ENCODE results near the gene SLC24A5.

The SLC24A5 gene

GRCh38 chr15:48149858-48150257 lies 29.1 kb downstream of the SLC24A5 start:
- Histone ChIP-seq H3K4me1 (ENCODE audit: control insufficient read depth, insufficient read depth, low read length, poor library complexity, severe bottlenecking) (no peaks in the 10 kb centered on the region), H3K27ac (ENCODE audit: low read depth, low read length, severe bottlenecking) (no peak overlapping the region), H3K4me3 (ENCODE audit: extremely low read depth, insufficient read depth, low read length, poor library complexity, severe bottlenecking) (no peak overlapping the region), H3K36me3 (ENCODE audit: control insufficient read depth, insufficient read depth, low read length) (peaks cover 13% of the 10 kb centered on the region), H3K9me3 (ENCODE audit: control insufficient read depth, low read length) (no peaks in the 10 kb centered on the region)
- WGBS, 2 experiments (ENCODE audit: insufficient coverage in 2 of 2), result 59 to 75% methylated on average over 3 of the region's 4 CpGs

DNA sequence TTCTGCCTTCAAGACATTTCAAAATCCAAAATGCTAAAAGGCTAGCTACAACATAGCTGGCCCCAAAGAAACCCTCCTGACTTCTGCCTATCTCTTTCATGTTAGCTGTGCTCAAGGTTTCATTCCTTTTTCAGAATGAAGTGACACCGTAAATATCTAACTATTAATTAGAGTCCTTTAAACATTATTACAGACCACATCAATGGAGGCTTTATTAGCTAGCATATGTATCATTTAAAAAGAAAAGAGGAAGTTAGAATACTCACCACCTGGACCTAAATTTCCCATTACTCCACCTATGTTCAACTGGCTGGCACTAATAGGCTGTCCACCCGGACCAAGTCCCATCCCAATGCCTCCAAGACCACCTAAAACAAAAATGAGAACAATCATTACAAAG lies 32.7 kb downstream of the SLC24A5 start:
- Histone ChIP-seq H3K36me3 (ENCODE audit: control insufficient read depth, insufficient read depth, low read length) (peaks cover 9% of the 10 kb centered on the region), H3K9me3 (ENCODE audit: control insufficient read depth, low read length) (no peaks in the 10 kb centered on the region), H3K4me1 (ENCODE audit: control insufficient read depth, insufficient read depth, low read length, poor library complexity, severe bottlenecking) (no peaks in the 10 kb centered on the region), H3K27ac (ENCODE audit: low read depth, low read length, severe bottlenecking) (no peak overlapping the region), H3K4me3 (ENCODE audit: extremely low read depth, insufficient read depth, low read length, poor library complexity, severe bottlenecking) (no peak overlapping the region)
- WGBS, 2 experiments (ENCODE audit: insufficient coverage in 2 of 2), result no CpG with 5 or more reads among the region's 2 CpGs

- H3K27ac ChIP-seq (ENCODE audit: low read depth, low read length, severe bottlenecking), result no peak overlapping the region
- peaks cover 6% of the 10 kb centered on the region for H3K36me3 ChIP-seq (ENCODE audit: control insufficient read depth, insufficient read depth, low read length)
- H3K4me3 ChIP-seq (ENCODE audit: extremely low read depth, insufficient read depth, low read length, poor library complexity, severe bottlenecking), result no peak overlapping the region
- H3K9me3 ChIP-seq (ENCODE audit: control insufficient read depth, low read length), result no peaks in the 10 kb centered on the region
- WGBS, 2 experiments (ENCODE audit: insufficient coverage in 2 of 2), result 60% methylated on average over 1 of the region's 3 CpGs; no CpG with 5 or more reads in 1 of the 2 experiments
- no peaks in the 10 kb centered on the region for H3K4me1 ChIP-seq (ENCODE audit: control insufficient read depth, insufficient read depth, low read length, poor library complexity, severe bottlenecking)
Observed at GRCh38 chr15:48168616-48169015, 47.8 kb downstream of the SLC24A5 start.

- Histone ChIP-seq H3K4me3 (ENCODE audit: extremely low read depth, insufficient read depth, low read length, poor library complexity, severe bottlenecking) (no peak overlapping the region), H3K4me1 (ENCODE audit: control insufficient read depth, insufficient read depth, low read length, poor library complexity, severe bottlenecking) (no peaks in the 10 kb centered on the region), H3K27ac (ENCODE audit: low read depth, low read length, severe bottlenecking) (no peak overlapping the region), H3K36me3 (ENCODE audit: control insufficient read depth, insufficient read depth, low read length) (peaks cover 5% of the 10 kb centered on the region), H3K9me3 (ENCODE audit: control insufficient read depth, low read length) (peaks cover 8% of the 10 kb centered on the region)
- no CpG with 5 or more reads among the region's 1 CpG for WGBS, 2 experiments (ENCODE audit: insufficient coverage in 2 of 2)
Observed at GRCh38 chr15:48170981-48171380, 50.2 kb downstream of the SLC24A5 start.

DNA sequence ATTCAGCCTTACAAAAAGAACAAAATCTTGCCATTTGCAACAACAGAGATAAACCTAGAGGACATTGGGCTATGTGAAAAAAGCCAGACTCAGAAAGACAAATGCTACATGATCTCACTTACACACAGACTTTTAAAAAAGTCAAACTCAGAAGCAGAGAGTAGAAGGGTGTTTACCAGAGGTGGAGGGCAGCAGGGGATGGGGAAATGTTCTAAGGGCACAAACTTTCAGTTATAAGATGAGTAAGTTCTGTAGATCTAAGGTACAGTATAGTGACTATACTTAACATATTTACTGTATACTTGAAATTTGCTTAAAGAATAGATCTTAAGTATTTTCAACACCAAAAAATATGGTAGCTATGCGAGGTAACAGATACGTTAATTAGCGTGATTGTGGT lies 54.3 kb downstream of the SLC24A5 start:
- Histone ChIP-seq H3K4me1 (ENCODE audit: control insufficient read depth, insufficient read depth, low read length, poor library complexity, severe bottlenecking) (no peaks in the 10 kb centered on the region), H3K36me3 (ENCODE audit: control insufficient read depth, insufficient read depth, low read length) (no peaks in the 10 kb centered on the region), H3K4me3 (ENCODE audit: extremely low read depth, insufficient read depth, low read length, poor library complexity, severe bottlenecking) (no peak overlapping the region), H3K27ac (ENCODE audit: low read depth, low read length, severe bottlenecking) (no peak overlapping the region), H3K9me3 (ENCODE audit: control insufficient read depth, low read length) (peaks cover 8% of the 10 kb centered on the region)
- WGBS, 2 experiments (ENCODE audit: insufficient coverage in 2 of 2), result 96% methylated on average over 3 of the region's 3 CpGs; no CpG with 5 or more reads in 1 of the 2 experiments

- WGBS, 2 experiments (ENCODE audit: insufficient coverage in 2 of 2), result no CpG with 5 or more reads among the region's 4 CpGs
- Histone ChIP-seq H3K36me3 (ENCODE audit: control insufficient read depth, insufficient read depth, low read length) (no peaks in the 10 kb centered on the region), H3K4me1 (ENCODE audit: control insufficient read depth, insufficient read depth, low read length, poor library complexity, severe bottlenecking) (no peaks in the 10 kb centered on the region), H3K9me3 (ENCODE audit: control insufficient read depth, low read length) (peaks cover 8% of the 10 kb centered on the region), H3K4me3 (ENCODE audit: extremely low read depth, insufficient read depth, low read length, poor library complexity, severe bottlenecking) (no peak overlapping the region), H3K27ac (ENCODE audit: low read depth, low read length, severe bottlenecking) (no peak overlapping the region)
Observed at GRCh38 chr15:48176112-48176511, 55.3 kb downstream of the SLC24A5 start.

GRCh38 chr15:48176957-48177356 lies 56.2 kb downstream of the SLC24A5 start:
- Histone ChIP-seq H3K4me1 (ENCODE audit: control insufficient read depth, insufficient read depth, low read length, poor library complexity, severe bottlenecking) (no peaks in the 10 kb centered on the region), H3K36me3 (ENCODE audit: control insufficient read depth, insufficient read depth, low read length) (no peaks in the 10 kb centered on the region), H3K27ac (ENCODE audit: low read depth, low read length, severe bottlenecking) (no peak overlapping the region), H3K4me3 (ENCODE audit: extremely low read depth, insufficient read depth, low read length, poor library complexity, severe bottlenecking) (peak overlapping the region; percentile 80), H3K9me3 (ENCODE audit: control insufficient read depth, low read length) (peaks cover 8% of the 10 kb centered on the region)
- WGBS, 2 experiments (ENCODE audit: insufficient coverage in 2 of 2), result no CpG with 5 or more reads among the region's 2 CpGs

DNA sequence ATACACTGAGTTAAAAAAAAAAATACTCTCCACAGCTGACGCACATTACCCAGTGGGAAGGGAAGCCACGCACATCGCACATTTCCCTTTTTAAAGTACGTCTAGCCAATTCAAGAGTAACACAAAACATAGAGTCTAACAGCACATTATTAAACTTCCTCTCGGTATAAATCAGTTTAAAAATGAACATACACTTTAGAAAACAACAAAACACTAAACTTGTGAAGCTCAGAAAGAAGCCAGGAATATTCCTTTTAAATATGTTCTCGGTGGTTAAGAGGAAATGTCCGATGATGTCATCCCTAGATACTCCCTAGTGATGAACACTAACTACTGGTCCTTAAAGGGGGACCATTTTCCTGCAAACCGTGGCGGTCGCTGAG lies 56.6 kb downstream of the SLC24A5 start:
- H3K4me1 ChIP-seq (ENCODE audit: control insufficient read depth, insufficient read depth, low read length, poor library complexity, severe bottlenecking), result no peaks in the 10 kb centered on the region
- peak overlapping the region; percentile 79 for H3K27ac ChIP-seq (ENCODE audit: low read depth, low read length, severe bottlenecking)
- H3K36me3 ChIP-seq (ENCODE audit: control insufficient read depth, insufficient read depth, low read length), result no peaks in the 10 kb centered on the region
- peaks cover 8% of the 10 kb centered on the region for H3K9me3 ChIP-seq (ENCODE audit: control insufficient read depth, low read length)
- peak overlapping the region; percentile 80 for H3K4me3 ChIP-seq (ENCODE audit: extremely low read depth, insufficient read depth, low read length, poor library complexity, severe bottlenecking)
- WGBS, 2 experiments (ENCODE audit: insufficient coverage in 2 of 2), result 2 to 13% methylated on average over 7 to 8 of the region's 10 CpGs

DNA sequence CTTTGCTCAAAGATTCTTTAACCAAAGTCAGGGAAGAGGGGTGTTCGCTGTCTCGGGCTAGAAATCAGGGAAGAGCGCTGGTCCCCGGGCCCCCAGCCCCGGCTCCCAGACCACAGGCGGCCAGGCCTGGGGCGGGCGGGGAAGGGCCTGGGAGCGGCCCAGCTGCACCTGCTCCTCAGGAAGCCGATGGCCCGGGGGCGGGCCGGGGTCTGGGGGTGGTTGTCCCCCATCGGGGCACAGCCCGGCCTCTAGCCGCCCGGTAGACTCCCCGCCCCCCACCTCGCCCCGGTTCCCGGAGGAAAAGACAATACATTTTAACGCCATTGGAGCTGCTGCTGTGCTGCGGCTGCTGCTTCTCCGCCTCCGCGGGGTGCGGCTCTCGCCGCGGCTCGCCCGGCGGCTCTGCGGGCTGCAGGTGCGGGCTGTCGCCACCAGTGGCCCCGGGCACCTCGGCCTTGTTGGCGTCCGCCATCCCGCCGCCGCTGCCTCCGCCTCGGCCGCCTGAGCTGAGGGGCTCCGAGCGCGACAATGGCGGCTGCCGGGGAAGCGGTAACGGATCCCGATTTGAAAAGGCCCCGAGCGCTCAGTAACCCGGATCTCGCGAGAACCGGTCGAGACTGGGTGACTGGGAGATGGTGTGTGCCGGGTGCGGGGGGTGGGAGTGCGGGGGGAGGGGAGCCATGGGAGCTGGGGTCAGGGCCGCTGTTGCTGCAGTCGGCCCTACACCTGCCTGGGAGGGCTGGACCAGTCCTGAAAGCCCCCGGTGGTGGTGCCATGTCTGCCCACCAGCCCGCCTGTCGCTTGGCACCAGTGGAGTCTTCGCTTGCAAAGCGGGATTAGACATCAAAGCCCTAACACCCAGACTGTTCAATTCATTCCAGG lies 57.2 kb downstream of the SLC24A5 start, which contains the start of gene MYEF2:
Gene MYEF2, minus strand, starts transcription at position 530 of the 882 bp plus-strand sequence. Its CDS starts 58 bp downstream, at position 472.
- Histone ChIP-seq H3K9me3 (ENCODE audit: control insufficient read depth, low read length) (peaks cover 8% of the 10 kb centered on the region), H3K27ac (ENCODE audit: low read depth, low read length, severe bottlenecking) (peak within 1 kb of the TSS; percentile 79), H3K36me3 (ENCODE audit: control insufficient read depth, insufficient read depth, low read length) (no peaks in the 10 kb centered on the region), H3K4me1 (ENCODE audit: control insufficient read depth, insufficient read depth, low read length, poor library complexity, severe bottlenecking) (no peaks in the 10 kb centered on the region), H3K4me3 (ENCODE audit: extremely low read depth, insufficient read depth, low read length, poor library complexity, severe bottlenecking) (peak within 1 kb of the TSS; percentile 80)
- 1% methylated on average over 54 to 65 of the region's 71 CpGs for WGBS, 2 experiments (ENCODE audit: insufficient coverage in 2 of 2)

DNA sequence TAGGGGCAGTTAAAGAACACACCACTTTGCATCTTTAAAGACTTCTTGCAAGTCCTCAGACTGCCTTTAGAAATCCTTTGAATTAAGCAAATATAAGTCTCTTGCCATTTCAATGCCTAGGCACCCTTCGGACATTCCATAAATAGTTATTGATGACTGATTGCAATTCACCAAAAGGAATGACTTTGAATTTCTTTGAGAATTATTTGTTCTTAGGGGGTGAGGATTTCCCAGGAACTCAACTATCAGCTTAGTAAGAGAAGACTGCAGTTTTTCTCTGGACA lies 57.8 kb downstream of the SLC24A5 start:
- peak overlapping the region; percentile 80 for H3K4me3 ChIP-seq (ENCODE audit: extremely low read depth, insufficient read depth, low read length, poor library complexity, severe bottlenecking)
- WGBS, 2 experiments (ENCODE audit: insufficient coverage in 2 of 2), result no CpG with 5 or more reads among the region's 1 CpG
- no peaks in the 10 kb centered on the region for H3K36me3 ChIP-seq (ENCODE audit: control insufficient read depth, insufficient read depth, low read length)
- no peaks in the 10 kb centered on the region for H3K4me1 ChIP-seq (ENCODE audit: control insufficient read depth, insufficient read depth, low read length, poor library complexity, severe bottlenecking)
- no peak overlapping the region for H3K27ac ChIP-seq (ENCODE audit: low read depth, low read length, severe bottlenecking)
- peaks cover 8% of the 10 kb centered on the region for H3K9me3 ChIP-seq (ENCODE audit: control insufficient read depth, low read length)

GRCh38 chr15:48182749-48183148 lies 62.0 kb downstream of the SLC24A5 start:
- H3K27ac ChIP-seq (ENCODE audit: low read depth, low read length, severe bottlenecking), result no peak overlapping the region
- H3K9me3 ChIP-seq (ENCODE audit: control insufficient read depth, low read length), result no peaks in the 10 kb centered on the region
- H3K36me3 ChIP-seq (ENCODE audit: control insufficient read depth, insufficient read depth, low read length), result no peaks in the 10 kb centered on the region
- no peak overlapping the region for H3K4me3 ChIP-seq (ENCODE audit: extremely low read depth, insufficient read depth, low read length, poor library complexity, severe bottlenecking)
- WGBS, 2 experiments (ENCODE audit: insufficient coverage in 2 of 2), result 71 to 85% methylated on average over 2 of the region's 2 CpGs
- H3K4me1 ChIP-seq (ENCODE audit: control insufficient read depth, insufficient read depth, low read length, poor library complexity, severe bottlenecking), result no peaks in the 10 kb centered on the region

All from mesodermal cell (in vitro differentiated cells).